Activated CD8-positive, alpha-beta memory T cell treated with anti-CD3 and anti-CD28 coated beads for 4 hours (primary cell): ENCODE data around the gene MAP6D1.

Experiments
- DNase-seq, 2 donors: peaks; one replicate each; pipeline ENCODE4 v3.0.0-alpha.2; 2020; ENCODE audit warnings: low read depth in 2 of 2

Gene MAP6D1

DNA sequence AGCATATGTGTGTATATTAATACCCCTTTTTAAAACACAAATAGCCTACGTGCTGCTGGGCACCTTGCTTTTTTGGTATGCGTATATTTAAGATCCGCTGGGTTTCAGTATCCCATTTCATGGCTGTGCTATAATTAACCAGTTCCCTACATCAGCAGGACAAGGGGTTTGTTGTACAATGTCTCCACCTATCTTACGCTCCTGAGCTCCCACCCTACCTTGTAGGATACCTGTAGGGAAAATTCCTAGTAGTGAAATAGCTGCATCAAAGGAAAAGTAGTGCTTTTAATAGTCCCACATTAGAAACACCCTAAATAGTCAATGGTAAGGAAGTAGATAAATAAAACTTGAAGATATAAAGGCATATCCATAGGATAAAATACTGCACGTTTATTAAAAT, 1.4 kb downstream of the MAP6D1 start:
- DNase-seq: no peak

DNA sequence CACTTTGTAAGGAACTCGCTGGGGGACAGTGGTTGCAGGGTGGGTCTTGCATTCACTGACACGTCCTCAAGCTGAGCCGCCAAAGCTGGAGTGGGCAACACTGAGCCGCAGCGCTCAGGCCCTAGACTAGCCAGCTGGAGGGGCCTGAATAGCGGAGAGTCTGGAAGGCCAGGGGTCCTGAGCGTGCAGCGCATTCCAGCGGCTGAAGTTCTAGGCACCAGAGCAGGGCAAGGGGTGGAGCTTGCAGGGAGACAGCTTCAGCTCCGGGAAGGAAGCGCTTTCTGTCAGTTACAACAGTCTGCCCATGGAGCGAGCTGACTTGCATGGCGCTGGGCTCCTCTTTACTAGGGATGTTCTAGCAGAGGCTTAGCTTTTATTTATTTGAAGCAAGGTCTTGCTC, 2.7 kb downstream of the MAP6D1 start:
- DNase-seq: no peak

DNA sequence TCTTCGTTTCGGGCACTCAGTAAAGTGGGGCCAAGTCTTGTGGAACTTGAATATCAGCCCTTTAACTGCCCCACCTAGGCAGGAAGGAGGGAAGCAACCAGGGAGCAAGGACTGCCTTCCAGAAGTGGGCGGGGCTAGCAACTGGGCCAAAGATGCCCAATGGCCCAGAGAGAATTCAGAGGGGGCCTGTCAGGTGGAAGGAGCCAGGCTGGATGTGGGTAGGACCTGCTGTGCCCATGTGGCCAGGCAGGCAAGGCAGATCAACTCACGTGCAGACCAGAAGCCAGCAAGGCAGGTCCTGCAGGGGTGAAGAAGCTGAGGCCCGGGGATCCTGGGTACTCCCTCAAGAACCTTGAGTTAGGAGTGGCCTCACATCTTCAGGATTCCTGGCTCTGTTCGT, 5.5 kb downstream of the MAP6D1 start:
- DNase-seq: no peak

DNA sequence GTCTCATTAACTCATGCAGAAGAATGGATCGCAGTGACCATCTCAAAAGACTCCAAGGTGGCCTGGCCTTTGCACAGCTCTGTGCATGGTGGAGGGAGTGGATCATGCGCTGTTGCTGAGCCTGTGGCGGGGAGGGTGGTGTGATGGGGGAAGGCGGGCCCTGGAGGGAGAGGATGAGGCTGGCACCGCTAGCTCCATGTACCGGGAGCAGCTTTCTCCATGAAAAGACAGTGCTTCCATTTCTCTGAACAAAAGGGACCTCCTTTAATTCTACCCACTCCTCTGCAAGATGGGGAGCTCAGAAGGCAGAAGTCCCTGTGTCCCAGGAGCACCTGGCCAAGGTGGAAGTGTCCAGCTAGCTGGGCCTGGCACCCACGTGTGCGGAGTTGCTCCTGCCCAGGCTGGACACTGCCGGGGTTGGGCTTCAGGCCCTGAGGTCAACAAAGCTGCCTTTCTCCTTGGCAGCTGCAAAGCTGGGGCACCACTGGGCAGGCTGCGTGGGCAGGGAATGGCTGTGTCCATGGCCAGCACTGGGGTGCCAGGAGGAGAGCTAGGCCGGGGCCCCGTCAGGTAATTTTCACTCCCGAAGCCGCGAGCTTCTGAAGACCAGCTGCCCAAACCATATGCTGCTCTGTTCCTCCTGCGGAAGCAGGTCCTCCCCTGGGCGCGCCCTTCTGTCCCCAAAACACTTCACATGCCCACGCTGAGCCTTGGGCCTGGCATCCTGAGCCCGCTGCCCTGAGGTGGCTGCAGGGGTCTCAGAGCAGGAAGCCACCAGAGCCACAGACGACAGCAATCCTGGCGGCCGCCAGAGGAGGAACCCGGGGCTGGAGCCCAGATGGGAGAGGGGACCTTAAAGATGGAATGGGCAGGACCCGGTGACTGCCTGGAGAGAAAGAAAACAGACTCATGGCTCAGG, 6.4 kb downstream of the MAP6D1 start:
- DNase-seq: no peak

DNA sequence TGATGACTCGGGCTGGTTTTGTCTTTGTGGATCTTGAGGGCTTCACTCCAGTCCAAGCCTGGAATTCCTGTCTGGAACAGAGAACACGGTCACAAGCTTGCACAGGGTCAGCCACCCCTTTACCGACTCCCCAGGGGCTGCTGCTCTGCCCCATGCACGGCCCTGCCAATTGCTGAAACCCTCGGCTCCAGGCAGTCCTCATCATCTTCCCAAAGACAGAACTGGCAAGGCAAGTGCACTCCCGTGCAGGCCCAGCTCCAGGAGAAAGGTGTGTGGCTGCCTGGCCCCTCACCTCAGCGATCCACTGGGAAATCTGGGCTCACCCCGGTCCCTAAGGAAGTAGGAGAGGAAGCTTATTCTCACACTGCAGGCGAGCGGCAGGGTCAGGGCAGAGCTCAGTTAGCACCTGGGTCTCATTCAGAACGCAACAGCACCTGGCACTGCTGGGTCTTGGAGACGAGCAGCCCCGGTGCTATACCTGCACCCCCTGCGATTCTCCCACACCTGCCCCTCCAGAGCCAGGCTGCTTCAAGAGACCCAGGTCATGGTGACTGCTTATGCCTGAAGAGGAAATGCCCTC, 7.2 kb downstream of the MAP6D1 start:
- DNase-seq: no peak

DNA sequence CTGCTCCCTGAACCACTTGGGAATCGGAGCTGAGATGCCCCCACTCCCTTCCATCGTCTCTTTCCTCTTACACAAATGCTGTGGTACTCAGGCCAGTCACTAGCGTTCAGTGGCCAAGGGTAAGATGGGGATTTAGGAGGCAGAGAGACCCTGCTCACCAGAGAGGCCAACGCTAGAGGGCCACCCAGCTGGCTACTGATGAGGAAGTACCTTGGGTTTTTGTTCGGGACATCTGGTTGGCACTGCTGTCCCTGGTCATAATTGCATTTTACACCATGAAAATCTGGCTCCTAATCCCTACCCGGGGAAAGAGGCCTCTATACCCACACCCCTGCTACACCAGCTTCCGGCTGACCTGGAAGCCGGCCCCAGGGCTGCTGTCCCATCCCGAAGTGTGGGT, 7.7 kb downstream of the MAP6D1 start:
- no peak for DNase-seq

DNA sequence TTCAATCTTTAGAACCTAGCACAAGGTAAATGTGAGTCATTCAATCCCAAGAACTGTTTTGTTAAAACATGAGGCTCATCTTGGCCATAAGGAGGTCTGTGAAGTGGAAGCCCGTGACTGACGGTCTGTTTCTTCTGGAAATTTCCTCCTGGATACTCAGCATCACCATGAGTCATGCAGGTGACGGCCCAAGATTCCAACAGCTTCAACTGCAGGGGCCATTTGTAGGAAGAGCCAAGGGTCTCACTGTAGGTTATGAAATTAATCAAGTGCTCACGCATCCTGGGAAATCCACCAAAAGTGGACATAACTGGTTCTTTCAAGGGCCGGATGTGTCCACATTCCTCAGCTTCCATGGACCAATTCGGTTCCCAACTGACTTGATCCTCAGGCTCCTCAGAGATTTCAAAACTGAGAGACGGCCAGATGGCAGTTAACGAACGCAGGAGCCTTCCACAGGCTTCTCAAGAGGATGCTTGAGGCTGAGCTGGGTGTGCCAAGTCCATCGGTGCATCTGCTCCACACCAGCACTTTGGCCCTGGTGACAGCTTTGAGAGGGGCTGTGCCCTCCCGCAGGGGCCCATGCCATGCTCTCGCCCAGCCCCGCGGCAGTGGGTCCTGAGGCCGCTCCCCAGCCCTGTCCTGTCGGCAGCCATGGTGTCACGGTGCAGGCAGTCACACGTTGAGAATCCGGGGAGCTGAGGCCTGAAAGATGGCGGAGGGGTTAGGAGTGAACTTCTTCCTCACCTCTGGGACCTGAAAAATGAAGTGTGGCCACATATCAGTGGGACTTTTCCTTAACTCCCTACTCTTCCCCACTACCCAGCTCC, 8.5 kb downstream of the MAP6D1 start:
- DNase-seq: no peak

DNA sequence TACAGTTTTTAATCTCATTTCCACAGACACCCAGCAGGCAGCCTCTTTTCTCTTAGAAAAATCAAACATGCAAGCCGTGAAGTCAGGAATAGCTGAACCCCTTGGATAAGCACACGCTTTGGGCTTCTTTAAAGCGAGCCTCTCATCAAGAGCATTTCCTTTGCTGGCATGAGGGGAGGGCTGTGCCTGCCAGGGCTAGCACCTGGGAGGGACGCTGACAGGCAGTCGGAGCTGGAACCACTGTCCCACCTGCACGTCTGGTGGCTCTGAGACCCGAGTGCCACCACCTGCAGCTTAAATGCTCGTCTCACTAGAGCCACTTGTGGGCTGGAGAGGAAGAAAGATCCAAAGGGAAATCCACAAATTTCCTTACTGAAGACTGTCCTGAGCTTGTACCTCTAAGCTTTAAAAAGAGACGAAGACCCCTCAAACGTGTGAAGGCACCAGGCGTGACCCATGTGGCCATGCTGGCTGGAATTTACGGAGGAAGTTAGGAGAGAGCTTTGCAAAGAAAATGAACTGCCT, 9.4 kb downstream of the MAP6D1 start:
- no peak for DNase-seq

DNA sequence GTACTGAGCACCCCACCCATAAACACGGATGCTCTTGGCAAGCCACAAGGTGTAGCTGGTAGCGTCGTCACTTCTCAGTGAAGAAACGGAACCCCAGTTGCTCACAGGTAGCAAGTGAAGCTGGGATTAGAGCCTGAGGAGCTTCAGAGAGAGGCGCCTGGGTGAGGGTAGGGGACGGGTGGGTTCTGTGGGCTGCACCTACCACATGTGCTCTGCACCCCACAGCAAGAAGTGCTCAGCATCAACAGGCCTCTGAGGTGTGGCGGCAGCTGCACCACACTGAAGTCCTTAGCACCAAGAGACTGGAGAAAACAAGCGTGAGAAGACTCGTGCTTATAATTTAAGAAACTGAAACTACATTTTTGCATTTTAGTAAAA, 9.8 kb downstream of the MAP6D1 start:
- DNase-seq: no peak

DNA sequence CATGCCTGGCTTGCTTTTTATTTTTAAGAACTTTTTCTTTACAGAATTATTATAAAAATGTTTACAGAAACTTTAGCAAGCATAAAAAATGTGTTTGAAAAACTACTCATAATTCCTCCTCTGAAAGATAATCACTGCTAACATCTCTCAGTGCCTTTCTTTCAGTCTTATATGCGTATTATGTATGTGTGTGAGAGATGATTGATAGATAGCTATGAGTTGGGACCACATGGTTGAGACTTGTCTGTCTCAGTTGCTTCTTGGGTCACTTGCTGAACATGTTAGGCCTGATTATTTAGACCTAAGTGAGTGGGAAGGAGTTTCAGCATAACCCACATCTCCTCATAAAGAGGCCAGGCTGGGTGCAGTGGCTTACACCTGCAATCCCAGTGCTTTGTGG, 11.1 kb downstream of the MAP6D1 start:
- no peak for DNase-seq

DNA sequence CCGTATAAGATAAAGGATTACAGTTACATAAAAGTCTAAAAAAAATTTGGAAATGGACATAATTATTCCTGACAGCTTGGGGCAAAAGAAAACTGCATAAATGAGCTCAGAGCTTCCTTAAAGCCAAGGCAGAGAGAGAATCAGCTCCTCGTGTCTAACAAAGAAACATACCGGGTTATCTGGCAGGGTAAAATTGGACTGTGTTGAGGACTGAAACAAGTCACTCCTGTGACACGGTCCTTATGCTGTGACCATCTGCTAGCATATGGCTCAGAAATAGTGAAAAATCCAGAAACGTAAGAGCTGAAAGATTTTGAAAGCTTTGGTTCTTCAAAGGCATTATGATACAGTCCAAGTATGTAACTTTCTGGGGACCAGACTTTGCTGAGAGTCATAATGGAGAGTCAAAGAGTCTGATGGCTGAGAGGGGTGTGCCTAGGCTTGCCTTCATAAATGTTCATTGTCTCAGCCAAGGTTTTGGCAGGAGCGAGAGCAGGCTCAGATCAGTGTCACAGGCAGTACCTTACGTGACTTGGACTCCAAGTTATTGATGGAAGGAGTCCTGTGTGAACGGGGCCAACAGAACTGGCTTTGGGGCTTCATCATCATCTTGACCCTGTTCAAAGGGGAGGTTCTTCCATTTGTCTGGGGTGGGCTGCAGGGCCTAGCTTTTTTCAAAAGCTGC, 12.5 kb downstream of the MAP6D1 start:
- DNase-seq: no peak

DNA sequence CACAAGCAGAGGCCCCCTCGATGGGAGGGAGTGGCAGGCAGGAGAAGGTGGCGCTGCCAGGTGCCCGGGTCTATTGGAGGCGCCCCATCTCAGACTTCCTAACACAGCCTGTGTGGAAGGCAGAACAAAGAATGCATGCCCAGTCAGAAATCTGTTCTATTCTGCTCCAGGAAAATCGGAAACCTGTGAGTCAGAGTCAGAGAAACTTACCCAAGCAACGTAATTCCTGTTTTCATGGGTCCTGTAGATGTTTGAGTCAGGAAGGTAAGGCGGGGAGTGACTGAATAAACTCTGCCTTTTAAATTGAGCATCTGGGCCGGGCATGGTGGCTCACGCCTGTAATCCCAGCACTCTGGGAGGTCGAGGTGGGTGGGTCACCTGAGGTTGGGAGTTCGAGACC, 13.7 kb downstream of the MAP6D1 start:
- DNase-seq: no peak

DNA sequence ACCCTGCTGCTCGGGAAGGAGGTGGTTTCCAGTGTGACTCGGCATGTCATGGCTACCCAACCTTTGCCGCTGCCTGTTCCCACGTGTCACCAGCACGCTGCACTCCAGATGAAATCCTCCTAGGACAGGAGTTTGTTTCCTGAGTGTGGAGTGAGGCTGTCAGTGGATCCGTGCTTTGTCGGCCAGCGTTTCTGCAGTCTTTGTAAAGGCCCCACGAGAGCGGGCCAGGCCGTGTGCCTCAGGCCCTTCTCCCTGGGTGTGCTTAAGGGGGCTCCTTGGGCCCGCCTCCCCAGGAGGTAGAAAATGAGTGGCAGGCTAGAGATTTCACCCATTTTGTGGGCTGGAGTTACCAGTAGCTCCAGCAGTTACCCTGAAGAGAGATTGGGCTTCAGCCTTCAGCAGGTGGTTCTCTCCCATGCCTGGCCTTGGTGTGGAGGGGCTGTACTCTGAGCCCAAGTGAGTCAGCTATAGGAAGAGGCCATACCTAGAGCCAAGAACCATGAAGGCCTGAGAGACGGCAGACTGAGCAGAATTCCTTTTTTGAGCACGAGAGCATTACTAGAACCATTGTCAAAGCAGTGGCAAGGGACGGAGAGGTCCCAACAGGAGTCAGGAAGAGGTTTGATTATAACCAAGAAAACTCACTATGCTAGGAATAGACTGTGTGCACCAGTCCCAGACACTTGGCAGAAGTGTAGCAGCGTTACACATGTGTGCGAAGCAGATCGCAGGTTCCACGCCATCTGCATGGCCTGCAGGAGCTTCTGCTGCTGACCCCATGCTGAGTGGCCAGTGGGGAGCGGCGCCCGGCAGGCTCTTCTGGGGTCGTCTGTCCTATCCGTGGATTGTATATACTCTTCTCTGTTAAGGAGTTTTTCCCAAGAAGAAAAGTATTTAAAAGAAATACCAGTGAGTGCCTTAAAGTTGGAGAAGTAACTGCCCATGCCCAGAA, 14.5 kb downstream of the MAP6D1 start:
- no peak for DNase-seq

DNA sequence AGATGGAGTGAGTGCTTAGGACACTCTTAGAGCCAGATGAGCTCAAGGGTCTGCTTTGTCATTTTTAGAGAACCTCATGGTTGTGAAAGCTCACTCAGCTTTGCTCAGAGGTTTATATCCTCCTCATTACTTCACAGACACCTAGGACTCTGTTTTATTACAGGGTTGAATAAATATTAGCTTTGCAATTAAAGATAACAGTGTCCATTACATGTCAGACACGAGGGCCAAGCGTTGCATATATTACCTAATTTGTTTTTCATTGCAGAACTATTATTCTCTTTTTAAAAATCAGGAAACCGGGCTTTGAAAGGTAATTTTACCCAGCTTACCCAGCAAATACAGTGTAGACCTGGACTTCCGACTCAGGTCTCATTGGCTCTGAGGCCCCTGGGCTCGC, 16.1 kb downstream of the MAP6D1 start:
- no peak for DNase-seq

DNA sequence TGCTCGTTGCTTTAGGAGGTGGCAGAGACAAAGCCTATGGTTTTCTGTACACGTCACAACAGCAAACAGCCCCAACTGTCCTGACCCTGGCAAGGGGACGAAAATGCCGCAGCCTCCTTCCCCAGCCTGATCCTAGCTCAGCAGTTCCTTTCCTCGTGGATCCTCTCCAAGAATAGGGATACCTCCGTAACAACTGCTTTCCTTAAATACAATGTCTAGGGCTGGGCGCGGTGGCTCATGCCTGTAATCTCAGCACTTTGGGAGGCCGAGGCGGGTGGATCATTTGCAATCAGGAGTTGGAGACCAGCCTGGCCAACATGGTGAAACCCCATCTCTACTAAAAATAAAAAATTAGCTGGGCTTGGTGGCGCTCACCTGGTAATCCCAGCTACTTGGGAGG, 17.0 kb downstream of the MAP6D1 start:
- DNase-seq: no peak

DNA sequence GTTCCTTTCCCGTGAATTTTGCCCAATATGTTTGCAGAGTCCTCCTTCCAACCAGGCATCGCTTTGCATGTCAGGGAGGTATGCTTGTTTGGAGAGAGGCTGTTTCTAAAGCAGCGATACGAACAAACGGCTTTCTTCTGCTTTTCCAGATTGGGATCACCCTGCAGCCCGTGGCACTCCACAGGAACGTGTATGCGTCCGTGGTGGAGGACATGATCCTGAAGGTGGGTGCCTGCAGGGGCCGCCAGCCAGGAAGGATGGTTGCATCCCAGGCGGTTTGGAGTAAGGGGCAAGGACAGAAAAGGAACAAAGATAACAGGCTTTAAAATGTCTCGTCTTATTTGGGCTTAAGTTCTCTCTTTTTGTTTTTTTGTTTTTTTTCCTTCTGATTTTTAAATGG, 17.5 kb downstream of the MAP6D1 start:
- DNase-seq: no peak

DNA sequence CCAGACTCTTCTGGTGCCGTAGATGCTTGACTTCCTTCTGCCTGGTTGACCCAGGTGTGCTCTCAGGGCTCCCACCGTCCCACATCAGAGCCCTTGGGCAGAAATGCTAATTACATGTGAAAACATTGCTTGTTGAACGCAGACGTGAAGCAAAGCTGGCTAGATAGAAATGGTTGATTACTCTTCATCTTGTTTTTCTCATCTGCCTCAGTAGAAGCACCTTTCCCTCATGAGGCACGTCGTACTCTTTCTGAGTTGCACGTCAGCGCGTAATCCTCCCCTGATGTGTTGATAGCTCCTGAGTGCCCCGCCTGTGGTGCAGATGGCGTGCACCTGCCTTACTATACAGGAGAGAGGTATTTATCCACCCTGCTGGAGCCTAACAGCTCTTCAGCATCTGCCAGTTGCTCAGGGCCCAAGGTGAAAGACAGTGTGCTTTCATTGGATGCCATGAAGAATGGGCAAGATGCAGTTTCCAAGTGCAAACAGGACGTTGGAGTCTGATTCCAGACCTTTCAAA, 18.1 kb downstream of the MAP6D1 start:
- no peak for DNase-seq

DNA sequence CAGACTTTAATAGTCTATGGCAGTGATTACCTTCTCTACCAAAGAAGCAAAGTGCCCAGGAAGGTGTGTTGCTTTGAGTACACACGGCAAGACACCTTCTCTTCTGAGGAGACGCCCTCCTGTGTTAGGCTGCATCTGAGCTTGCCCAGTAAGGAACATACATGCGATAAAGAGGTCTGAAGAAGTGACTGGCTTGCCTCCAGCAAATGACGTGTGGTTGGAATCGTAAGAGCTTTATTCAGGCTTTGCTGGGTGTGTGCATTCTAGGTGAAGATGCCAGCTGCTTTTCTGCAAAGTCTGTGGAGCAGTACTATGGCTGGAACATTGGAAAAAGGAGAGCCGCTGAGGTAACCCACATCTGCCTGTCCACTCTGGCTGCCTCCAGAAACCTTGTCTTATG, 22.4 kb downstream of the MAP6D1 start:
- DNase-seq: no peak

DNA sequence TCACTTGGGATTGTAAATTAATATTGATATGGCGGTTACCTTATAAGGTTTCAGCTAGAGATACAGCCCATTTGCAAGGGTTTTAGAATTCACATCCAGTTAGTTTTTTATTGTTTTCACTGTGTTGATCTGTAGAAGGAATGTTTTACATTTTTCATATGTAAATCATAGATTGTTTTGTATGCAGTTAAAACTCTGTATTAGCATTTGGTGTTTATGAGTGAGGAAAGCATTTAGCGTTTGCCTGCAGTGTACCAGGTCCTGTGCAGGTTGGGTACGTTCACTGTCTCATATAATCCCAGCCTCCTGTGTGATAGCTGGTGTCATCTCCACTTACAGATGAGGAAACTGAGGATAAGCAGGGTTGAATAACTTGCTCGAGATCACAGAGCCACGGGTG, 23.8 kb downstream of the MAP6D1 start:
- no peak for DNase-seq

DNA sequence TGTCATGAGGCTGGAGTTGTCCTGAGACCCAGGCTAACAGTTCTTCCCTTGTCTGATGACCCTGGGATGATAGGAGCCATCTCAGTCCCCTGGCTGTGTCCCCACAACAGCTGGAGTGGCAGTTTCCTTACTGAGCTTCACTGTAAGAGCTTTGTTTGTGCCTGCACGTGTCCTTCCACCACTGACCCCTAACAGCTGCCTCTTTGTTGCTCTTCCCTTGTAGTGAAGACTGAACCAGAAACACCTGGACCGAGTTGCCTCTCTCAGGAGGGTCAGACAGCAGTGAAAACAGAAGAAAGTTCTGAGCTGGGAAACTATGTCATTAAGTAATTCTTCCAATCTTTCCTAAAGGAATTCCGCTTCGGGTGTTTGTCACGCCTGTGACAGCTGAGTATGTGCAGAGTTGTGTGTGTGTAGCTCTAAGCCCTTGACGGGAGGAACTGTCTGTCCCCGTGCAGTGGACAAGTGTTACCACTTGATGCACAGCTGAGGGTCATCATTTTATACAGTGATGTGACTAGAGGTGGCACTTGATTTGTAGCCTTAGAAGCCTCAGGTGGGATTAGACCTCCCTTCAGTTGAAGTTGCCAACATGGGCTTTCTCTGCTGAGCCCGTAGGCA, 25.0 kb downstream of the MAP6D1 start:
- no peak for DNase-seq
